GM19397 (cell line): ENCODE measurements around the gene ZNF175.

Experiments
- ATAC-seq: cut with Tn5 transposase; IDR thresholded peaks from one replicate; pipeline ENCODE4 v1.9.1; 2021; ENCODE audit warnings: mild to moderate bottlenecking, moderate library complexity; ENCODE audit not compliant: unreplicated experiment

Gene ZNF175

DNA sequence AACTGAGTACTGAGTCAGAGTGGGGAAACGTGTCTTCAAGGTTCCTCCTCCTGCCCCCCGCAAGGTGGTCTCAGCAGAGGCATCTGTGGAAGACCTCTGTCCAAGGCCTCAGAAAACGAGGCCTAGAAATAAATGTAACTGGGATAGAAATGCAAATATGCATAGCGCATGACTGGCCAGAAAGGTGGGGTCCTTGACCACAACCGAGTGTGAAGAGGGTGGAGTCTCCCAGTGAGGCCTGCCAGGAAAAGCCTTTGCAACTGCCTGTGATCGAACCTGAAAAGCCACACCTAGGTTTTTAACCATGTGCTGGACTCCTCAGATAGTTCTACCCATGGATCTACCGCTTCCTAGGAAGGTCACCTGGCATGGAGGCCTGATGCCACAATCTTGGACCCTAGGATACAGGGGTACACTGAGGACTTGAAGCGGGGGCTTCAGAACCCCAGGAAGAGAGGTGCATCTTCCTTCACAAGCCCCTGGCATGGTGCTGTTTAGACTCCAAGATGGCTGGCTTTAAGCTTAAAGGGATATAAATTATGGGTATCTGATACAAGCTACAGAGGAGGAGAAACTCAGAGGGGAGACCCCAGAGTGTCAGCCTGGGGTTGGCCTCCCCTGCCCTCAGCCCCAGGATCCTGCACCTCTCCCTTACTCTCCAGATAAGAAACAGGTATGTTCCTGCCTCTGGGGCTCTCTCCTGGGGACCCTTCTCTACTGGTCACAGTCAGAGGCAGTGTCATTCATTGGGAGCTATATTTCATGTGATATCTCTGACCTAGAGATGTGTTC lies 21.4 kb upstream of the ZNF175 start:
- ATAC-seq: no peak

DNA sequence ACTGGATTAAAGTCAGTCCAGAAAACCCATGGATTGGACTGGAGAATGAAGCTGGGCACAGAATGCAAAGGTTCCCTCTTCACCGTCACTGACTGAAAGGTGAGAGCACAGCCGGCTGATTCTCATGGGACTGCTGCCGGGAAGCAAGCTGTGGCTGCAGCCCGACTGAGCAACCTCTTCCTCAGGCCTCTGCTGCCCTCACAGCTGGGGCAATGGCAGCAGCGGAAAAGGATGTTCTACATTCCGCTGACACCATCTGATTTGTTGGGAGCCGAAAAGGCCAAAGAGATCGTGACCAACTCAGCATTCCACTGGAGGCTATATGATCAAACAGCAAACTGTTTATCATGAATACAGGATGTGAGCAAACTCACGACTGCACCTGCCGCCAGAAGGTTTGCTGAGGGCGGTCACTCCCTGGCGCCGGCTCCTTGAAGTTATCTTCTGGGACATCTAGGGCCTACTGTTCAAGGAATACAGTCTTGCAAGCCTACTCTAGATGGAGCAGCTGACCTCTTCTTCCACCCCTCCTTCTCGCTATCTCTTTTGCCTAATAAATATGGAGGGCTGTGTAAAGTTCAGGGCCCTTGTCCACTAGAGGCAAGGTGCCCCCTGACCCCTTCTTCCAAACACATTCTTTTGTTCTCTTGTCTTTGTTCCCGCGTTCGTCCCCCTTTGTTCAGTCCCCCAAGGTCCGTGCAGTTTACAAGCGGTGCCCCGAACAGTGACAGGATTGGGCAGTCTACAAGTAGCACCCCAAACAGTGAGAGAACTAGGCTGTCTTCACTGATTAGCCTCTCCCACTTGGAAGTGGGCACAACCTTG lies 20.0 kb upstream of the ZNF175 start:
- ATAC-seq: no peak

DNA sequence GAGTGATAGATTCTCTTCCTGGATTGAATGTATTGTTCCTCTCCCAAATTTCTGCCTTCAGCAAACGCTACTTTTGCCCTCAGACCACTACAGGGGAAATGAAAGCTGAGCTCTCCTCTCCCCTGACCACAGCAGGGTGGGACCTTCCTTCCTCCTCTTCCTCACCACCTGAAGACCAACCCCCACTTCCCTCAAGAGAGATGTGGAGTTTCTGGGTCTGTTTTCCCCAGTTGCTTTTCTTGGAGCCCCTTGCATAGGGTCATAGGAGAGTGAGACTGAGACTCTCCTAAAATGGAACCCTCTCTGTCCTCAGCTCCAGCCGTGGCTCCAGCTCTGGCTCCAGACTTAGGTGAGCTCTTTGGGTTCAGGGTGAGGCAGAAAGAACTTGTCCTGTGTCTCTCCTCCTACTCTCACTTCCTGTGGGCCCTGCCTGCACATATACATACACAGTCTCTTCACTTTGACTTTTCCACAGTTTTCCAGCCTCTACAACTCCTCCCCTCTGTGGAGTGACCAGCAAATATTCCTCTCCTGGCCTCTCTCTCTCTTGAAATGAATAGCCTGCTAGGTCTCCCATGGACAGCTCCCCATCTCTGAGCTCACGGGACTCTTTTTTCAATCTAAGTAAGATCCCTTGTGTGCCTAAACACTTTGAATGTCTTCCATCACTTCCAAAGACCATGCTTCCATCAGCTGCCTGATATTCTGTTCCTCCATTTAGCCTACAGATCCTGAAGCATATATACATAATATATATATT lies 19.2 kb upstream of the ZNF175 start:
- ATAC-seq: no peak

DNA sequence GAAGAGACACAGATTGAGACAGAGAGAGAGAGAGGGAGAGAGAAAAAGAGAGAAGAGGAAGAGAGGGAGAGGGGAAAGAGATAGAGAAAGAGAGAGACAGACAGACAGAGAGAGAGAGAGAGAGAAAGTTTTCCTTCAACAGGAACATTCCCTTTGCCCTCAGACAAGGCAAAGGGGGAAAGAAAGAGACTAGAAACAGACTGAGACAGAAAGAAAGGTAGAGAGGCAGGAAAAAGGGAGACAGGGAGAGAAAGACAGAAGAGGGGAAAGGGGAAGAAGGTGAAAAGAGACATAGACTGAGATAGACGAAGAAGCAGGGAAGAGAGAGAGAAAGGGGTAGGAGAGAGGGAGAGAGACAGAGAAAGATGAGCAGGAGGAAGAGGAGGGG lies 18.5 kb upstream of the ZNF175 start:
- no peak for ATAC-seq

DNA sequence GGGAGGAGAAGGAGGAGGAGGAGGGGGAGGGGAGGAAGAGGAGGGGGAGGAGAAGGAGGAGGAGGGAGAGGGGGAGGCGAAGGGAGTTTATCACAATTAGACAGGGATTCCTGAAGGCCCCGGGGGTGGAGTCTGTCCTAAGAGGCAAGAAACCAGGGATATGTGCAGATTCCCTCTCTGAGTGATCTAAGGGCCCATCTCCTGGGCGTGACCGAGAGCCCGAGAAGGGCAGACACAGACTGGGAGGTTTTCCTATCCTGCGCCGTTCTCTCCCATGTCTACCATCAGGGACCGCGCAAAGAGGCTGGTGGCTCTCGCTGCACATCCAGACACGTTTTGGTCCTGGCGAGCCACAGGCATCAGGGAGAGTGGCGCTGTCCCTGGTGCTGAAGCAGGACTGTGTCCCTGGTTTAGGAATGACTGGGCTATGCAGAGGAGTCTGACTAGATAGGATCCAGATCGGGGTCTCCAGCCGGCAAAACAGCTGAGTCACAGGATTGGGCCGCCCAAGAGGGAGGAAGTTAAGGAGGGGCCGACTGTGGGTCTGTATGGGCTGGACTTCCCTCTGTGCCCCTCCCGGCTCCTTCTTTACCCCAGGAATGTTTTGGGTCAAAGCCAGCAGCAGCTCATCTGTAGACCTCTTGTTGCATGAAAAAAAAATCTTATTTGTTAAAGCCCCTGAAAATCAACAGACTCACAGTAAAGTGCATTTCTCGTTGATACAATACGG lies 17.9 kb upstream of the ZNF175 start:
- no peak for ATAC-seq

DNA sequence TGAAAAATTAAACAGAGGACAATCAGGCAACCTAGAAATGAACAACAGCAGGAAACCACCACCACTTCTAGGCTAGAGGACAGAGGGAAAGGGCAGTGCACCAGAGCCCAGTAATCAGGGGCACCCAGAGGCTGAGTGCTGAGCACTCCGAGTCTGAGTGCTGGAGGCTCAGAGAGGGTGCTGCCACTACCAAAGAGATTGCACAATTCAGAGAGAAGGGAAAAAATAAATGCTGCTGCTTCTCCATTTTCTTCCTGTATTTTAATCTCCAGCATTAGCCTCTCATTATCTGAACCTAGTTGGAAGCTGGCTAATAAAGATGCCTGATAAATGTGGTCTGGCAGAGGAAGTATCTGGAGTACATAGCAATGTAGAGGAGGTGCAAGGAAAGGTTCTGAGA lies 11.8 kb upstream of the ZNF175 start:
- no peak for ATAC-seq

DNA sequence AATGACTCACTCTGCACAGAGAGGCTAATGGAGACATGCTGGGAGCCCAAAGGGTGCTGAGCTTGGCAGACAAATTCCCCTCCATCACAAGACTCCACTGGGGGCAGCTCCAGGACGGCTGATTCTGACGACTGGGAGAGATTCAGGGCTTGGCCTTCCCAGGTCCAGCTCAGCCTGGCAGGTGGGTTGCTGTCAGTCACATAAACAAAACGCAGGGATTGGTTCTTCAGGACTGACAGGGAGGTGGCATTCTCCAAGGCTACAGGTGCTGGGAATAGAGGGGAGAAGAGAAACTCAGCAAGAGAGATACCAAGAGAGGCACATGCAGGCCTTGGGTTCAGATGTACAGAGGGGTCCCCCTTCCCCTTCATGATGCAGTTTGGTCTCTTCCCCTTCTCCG lies 10.7 kb upstream of the ZNF175 start:
- ATAC-seq: no peak

DNA sequence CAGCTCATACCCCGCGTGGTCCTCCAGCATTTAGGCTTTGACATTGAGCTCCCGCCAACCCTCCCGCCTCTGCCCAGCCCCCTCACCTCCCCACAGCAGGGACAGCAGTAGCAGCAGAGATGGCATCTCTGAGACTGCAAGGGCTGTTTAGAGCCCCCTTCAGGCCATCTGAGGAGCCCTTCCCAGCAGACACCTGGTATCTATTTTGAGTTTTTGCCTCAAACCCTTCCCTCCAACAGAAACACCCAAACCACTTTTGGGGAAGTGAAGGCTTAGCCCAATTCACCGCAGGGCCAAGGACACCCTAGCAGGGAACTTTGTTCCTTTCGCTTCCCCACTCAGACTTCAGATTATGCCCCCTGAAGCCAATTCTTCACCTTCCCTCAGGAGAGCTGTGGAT lies 6.3 kb upstream of the ZNF175 start:
- no peak for ATAC-seq

DNA sequence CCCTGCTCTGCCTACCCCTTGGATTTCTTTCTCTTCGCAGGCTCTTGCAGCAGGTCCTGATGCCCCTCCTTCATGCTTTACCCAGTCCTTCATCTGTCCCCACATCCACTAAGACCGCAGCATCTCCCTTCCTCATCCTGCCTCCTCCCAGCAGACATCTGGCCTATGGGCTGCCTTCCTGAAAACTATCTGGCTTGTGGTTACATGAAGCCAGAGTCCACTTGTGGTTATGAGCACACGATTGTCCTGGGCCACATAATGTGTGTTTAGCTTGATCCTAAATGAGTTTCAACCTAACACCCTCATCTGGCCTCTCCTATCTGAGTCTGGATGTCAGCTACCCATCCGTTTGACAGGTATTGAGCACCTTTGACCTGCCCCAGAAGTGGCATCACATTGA lies 5.5 kb upstream of the ZNF175 start:
- ATAC-seq: no peak

DNA sequence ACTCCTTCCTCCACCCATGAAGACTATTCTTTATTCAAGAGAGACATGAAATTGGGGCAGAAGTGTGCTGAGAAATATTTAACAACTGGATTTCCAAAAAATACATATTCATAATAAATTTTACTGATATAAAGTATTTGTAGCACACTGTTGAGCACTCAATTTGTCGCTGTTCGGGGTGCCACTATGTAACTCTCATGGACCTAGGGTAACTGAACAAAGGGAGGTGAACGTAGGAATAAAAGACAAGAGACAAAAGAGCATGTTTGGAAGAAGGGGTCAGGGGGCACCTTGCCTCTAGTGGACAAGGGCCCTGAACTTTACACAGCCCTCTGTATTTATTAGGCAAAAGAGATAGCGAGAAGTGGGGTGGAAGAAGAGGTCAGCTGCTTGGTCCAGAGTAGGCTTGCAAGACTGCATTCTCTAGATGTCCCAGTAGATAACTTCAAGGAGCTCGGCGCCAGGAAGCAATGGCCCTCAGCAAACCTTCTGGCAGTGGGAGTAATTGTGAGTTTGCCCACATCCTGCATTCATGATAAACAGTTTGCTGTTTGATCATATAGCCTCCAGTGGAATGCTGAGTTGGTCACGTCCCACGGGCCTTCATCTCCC lies 4.5 kb upstream of the ZNF175 start:
- ATAC-seq: no peak

DNA sequence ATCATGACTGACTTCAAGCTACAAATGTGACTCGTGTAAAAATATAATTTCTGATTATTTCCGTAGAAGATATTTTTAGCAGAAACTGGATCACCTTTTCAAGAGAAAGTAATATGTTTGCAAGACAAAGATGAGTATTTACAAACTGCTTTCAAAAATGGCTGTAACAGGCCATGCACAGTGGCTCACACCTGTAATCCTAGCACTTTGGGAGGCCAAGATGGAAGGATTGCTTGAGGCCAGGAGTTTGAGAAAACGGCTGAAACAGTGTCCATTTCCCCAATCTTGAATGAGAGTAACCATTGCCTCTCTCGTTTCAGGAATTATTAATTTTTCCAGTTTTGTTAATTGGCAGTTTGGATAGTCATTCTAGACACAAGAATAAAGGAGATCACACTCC lies 3.5 kb upstream of the ZNF175 start:
- no peak for ATAC-seq

DNA sequence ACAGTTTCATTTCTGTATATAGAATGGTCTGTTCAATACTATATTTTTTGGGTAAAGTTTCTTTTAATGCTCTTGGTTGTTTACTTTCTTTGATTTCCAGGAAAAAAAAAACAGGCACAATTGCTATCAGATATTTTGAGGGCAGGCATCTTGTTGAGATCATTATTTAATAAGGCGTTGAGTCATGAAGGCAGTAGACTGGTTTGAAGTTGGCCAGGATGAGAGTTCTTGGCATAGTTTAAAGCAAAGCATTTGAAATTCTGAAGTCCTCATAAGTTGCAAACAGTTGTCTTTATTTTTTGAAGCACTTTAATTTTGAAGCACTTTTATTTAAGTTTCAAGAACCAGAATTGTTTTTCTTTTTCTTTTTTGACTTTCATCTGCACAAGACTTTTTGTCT lies 2.6 kb upstream of the ZNF175 start:
- no peak for ATAC-seq

DNA sequence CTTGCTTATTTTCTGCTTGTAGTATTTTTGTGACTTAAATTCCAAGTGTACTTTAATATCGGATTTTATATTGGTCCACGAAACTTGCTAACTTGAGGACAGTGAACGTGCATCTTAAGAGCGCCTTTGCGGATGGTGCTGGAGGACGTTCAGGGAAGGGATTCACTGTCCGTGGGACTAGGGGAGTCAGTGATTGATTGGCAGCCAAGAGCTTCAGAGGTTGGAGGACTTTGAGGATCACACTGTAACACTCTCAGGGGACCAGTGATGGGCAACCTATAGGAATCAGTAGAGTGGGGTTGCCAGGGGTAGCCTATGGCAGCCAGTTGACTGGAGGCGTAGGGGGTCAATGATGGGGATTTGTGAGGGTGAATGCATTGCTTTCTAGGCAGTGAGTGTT lies 516 bp downstream of the ZNF175 start:
- ATAC-seq: no peak

DNA sequence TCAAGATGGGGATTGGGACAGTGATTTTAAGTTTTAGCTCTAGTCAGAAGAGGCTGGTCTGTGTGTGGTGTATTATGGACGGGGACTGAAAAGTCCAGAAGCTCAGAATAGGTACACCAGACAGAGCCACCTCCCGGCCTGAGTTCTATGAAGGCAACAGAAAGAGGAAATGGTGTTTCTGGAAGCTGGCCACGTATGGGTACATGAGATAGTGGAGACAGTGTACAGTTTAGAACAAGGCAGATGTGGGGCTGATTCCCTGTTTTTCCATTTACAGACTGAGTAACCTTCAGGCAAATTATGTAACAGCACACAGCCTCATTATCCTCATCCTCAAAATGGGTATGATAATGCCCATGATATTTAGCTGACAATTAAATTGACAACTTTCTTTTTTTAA lies 1.3 kb downstream of the ZNF175 start:
- no peak for ATAC-seq

DNA sequence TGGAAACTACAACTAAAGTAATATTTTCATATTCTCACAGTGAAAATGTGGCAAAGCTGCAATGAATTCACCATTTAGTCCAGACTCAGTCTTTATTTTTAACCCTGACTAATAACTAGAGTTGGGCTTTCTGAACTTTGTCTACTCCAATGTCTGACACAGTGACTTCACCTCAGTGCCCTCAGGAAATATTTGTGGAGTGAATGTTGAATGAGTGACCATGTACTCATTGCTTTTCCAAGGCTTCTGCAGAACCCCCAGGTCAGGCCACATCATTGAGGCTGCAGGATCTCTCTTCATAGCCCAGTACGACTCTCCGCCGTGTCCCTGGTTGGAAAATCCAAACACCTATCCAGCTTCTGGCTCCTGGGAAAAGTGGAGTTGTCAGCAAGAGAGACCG lies 1.8 kb downstream of the ZNF175 start:
- no peak for ATAC-seq

DNA sequence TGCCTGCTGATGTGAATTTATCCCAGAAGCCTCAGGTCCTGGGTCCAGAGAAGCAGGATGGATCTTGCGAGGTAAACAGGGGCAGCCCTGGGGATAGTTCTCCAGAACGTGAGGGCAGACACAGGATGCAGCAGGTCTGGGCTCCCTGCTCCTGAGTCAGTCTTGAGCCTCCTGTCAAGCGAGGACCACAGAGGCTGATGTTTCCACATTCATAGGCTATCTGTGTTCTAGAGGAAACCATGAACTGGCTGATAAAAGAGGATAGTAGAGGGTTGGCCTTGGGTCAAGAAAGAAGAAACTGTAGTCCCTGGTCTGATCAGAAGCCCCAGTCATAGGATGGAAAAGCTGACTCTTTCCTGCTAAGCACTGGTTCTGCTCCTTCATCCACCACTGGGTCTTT lies 2.2 kb downstream of the ZNF175 start:
- ATAC-seq: no peak

DNA sequence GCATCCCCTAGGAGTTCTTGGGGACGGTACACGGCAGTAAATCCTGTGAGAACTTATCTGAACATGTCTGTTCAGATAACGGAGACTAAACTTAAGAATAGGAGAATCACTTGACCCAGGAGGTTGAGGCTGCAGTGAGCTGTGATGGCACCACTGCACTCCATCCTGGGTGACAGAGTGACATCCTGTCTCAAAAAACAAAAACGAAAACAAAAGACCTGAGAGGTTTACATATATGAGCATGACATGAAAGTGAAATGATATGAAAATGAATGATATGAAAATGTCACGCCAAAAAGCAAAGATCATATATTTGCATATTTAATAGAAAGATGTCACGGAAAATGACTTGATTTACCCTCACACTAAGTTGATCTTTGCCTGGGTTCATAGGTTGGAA lies 5.8 kb downstream of the ZNF175 start:
- no peak for ATAC-seq

DNA sequence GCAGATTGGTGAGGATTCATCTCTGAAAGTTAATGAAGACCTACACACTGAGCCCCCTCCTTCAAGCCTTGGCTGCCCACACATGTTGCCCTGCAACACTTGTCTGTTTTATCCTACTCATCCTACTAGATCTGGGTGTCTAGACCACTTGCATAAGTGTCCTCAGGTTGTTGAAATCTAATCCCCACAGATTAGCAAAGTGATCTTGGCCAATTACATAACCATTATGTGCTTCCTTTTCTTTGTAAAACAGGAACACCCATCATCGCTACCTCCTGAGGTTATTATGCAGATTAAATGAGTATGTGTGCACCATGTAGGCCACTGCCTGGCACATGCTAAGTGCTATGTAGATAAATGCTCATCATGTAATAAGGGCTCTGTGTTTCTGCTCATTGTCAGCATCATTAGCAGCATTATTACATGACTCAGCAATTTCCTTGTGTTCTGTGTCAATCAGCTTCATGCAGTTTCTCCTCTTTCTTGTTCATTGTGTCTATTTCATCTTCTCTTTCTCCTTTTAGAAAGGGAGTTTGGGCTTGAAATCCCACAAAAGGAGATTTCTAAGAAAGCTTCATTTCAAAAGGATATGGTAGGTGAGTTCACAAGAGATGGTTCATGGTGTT lies 15.1 kb downstream of the ZNF175 start:
- no peak for ATAC-seq

DNA sequence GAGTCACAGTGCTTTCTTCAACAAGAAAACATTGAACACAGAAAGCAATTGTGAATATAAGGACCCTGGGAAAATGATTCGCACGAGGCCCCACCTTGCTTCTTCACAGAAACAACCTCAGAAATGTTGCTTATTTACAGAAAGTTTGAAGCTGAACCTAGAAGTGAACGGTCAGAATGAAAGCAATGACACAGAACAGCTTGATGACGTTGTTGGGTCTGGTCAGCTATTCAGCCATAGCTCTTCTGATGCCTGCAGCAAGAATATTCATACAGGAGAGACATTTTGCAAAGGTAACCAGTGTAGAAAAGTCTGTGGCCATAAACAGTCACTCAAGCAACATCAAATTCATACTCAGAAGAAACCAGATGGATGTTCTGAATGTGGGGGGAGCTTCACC lies 15.7 kb downstream of the ZNF175 start:
- no peak for ATAC-seq
